ENCODE results near the gene NFAM1.

NFAM1 gene

DNA sequence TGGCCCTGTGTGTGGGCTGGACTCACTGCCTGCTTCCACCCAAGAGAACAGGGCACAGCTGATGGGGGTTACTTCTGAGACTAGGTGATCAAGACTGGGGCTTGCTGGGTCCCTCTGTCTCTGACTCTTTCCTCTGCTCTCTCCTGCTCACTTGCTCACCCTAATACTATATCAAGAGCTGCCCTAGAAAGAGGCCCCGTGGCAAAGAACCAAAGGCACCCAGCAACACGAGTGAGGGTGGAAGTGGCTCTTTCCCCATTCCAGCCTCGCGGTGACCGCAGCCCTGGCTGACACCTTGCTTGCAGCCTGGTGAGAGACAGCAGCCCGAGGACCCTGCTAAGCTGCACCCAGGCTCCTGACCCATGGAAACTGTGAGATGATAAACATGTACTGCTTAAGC is 20.7 kb upstream of the NFAM1 start:
- H3K27me3 ChIP-seq (ENCODE audit: insufficient read depth, low read length) = no peaks in the 10 kb centered on the region
- 85% methylated on average over 6 of the region's 6 CpGs for WGBS
- H3K9me3 ChIP-seq (ENCODE audit: insufficient read depth, low read depth, low read length) = no peaks in the 10 kb centered on the region
- no peaks in the 10 kb centered on the region for H3K4me1 ChIP-seq (ENCODE audit: insufficient read depth, low read length)
- H3K9ac ChIP-seq (ENCODE audit: low read depth, low read length) = no peak overlapping the region
- H3K4me3 ChIP-seq (ENCODE audit: low read length) = no peak overlapping the region
- no peaks in the 10 kb centered on the region for H3K36me3 ChIP-seq (ENCODE audit: insufficient read depth, low read length)
- H3K27ac ChIP-seq (ENCODE audit: low read depth, low read length) = no peak overlapping the region

DNA sequence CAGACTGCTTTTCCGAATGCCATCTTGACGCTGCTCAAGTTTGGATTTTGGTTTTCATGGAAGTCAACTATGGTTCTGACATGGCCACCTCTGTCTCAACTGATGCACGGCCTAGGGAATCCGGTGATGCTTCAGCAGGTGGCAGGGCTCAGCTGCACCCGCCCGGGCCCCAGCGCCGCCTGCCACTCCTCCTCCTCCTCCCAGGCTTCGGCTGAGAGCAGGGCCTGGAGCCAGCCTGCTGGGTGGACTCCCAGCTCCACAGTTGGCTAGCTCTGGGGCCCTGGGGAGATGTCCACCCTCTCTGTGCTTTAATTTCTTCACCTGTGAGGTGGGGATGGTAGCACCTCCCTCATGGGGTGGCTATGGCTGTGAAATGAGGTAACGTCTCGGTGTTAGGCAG is 20.3 kb upstream of the NFAM1 start:
- Histone ChIP-seq H3K9me3 (ENCODE audit: insufficient read depth, low read depth, low read length) (no peaks in the 10 kb centered on the region), H3K4me3 (ENCODE audit: low read length) (no peak overlapping the region), H3K27me3 (ENCODE audit: insufficient read depth, low read length) (no peaks in the 10 kb centered on the region), H3K4me1 (ENCODE audit: insufficient read depth, low read length) (no peaks in the 10 kb centered on the region), H3K27ac (ENCODE audit: low read depth, low read length) (no peak overlapping the region), H3K36me3 (ENCODE audit: insufficient read depth, low read length) (no peaks in the 10 kb centered on the region), H3K9ac (ENCODE audit: low read depth, low read length) (no peak overlapping the region)
- 90% methylated on average over 11 of the region's 11 CpGs for WGBS

DNA sequence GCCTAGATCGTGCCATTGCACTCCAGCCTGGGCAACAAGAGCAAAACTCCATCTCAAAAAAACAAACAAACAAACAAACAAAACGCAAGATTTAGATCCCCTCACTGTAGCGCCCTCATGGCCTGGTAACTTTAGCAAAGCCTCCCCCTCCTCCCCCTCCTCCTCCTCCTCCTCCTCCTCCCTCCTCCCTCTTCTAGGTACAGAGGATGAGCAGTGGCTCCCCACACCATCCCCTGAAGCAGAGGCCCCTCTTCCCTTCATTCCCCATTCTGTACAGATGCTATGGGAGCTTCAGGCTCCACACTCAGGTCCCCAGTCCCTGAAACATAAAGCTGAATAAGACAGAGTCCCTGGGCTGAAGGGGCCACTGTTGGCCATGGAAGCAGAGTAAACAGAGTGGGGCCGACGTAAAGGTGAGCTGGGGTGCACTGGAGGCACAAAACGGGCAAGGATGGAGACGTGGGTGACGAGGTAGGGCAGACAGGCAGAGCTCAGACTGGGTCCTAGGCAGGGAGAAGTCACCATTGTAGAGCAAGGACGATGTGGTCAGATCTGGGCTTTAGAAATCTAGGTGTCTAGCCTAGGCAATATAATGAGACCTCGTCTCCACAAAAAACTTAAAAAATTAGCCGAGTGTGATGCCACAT is 19.4 kb upstream of the NFAM1 start:
- Histone ChIP-seq H3K27ac (ENCODE audit: low read depth, low read length) (no peak overlapping the region), H3K9me3 (ENCODE audit: insufficient read depth, low read depth, low read length) (no peaks in the 10 kb centered on the region), H3K4me1 (ENCODE audit: insufficient read depth, low read length) (no peaks in the 10 kb centered on the region), H3K36me3 (ENCODE audit: insufficient read depth, low read length) (no peaks in the 10 kb centered on the region), H3K9ac (ENCODE audit: low read depth, low read length) (no peak overlapping the region), H3K27me3 (ENCODE audit: insufficient read depth, low read length) (no peaks in the 10 kb centered on the region), H3K4me3 (ENCODE audit: low read length) (no peak overlapping the region)
- whole genome bisulfite sequencing = 88% methylated on average over 11 of the region's 11 CpGs

DNA sequence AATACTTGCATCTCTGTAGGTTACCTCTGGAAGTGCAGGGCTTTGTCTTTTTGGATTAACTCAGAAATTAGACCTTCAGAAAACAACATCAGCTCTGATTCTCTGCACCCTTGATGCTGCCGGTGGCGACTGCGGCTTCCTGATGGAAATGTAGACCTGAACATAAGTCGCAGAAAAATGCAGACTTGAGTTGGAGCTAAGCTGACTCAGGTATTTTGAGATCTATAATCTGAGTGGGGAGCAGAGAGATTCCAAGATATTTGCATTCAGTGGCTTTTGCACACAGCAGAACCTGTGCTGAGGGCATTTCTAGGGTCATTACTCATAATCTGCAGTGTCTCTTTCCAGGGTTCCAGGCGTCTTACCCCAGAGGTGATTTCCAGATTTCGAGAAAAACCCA is 18.7 kb upstream of the NFAM1 start:
- no peak overlapping the region for H3K9ac ChIP-seq (ENCODE audit: low read depth, low read length)
- no peaks in the 10 kb centered on the region for H3K36me3 ChIP-seq (ENCODE audit: insufficient read depth, low read length)
- no peaks in the 10 kb centered on the region for H3K4me1 ChIP-seq (ENCODE audit: insufficient read depth, low read length)
- H3K4me3 ChIP-seq (ENCODE audit: low read length) = no peak overlapping the region
- 94% methylated on average over 6 of the region's 6 CpGs for WGBS
- no peak overlapping the region for H3K27ac ChIP-seq (ENCODE audit: low read depth, low read length)
- H3K9me3 ChIP-seq (ENCODE audit: insufficient read depth, low read depth, low read length) = no peaks in the 10 kb centered on the region
- no peaks in the 10 kb centered on the region for H3K27me3 ChIP-seq (ENCODE audit: insufficient read depth, low read length)

DNA sequence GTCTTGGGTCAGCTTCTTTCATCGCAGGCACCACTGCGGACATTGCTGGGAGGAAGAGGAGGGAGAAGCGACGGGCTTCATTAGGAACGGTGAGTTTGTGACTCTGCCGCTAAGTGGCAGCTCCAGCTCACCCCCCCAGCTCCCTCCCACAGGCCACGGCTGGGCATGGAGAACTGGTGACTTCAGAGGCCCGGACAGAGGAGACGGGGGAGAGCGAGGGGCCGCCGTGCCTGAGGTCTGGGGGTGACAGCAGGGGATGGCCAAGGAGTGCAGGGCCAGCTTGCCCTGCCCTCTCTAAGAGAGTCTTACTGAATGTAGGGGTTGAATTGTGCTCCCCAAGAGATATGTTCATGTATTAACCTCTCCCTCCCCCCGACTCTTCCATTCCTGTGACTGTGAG is 13.9 kb upstream of the NFAM1 start:
- H3K36me3 ChIP-seq (ENCODE audit: insufficient read depth, low read length) = no peaks in the 10 kb centered on the region
- H3K27me3 ChIP-seq (ENCODE audit: insufficient read depth, low read length) = no peaks in the 10 kb centered on the region
- no peaks in the 10 kb centered on the region for H3K9me3 ChIP-seq (ENCODE audit: insufficient read depth, low read depth, low read length)
- no peak overlapping the region for H3K4me3 ChIP-seq (ENCODE audit: low read length)
- no peak overlapping the region for H3K27ac ChIP-seq (ENCODE audit: low read depth, low read length)
- peaks cover 11% of the 10 kb centered on the region; the same call in 1 of the 2 replicates for H3K4me1 ChIP-seq (ENCODE audit: insufficient read depth, low read length)
- H3K9ac ChIP-seq (ENCODE audit: low read depth, low read length) = no peak overlapping the region
- WGBS = 87% methylated on average over 9 of the region's 13 CpGs

DNA sequence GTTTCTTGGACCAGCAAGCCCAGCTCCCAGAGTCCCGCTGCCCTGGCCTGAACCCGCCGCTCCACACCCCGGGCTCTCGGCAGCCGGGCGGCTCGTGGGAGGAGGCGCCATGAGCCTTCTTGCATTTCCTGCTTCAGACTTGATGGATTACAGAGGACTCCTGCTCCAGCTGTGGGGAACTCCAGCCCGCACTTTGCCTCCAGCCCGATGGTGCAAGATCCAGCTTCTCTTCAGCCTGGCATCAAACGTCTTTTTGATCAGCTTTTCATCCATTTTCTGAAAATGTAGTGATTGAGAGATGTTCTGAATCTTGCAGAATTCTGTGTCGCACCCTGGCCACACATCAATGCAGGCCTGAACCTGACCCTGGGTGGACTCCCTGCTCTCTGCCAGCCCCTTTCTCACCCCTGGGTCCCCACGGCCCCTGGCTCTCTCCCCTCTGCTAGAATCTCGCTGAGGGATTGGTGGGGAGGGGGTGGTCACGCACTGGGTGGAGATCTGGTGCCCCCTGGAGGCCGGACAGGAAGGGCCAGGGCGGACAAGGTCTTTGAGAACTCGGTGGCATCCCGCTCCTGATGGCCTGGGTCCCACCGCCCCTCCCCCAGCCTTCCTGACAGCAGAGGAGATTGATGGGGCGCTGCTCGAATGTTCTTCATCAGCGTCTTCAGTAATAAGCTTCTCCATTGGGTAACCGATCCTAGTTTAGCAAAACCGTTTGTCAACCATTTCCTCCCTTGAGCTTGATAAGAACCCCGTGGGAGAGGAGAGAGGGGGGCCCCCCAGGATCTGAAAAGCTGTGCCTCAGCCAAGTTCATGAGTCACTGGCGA is 12.1 kb upstream of the NFAM1 start:
- Histone ChIP-seq H3K27ac (ENCODE audit: low read depth, low read length) (no peak overlapping the region), H3K9ac (ENCODE audit: low read depth, low read length) (no peak overlapping the region), H3K4me3 (ENCODE audit: low read length) (peak overlapping the region; percentile 47), H3K9me3 (ENCODE audit: insufficient read depth, low read depth, low read length) (no peaks in the 10 kb centered on the region), H3K27me3 (ENCODE audit: insufficient read depth, low read length) (no peaks in the 10 kb centered on the region; the same call in 1 of the 2 replicates), H3K36me3 (ENCODE audit: insufficient read depth, low read length) (no peaks in the 10 kb centered on the region), H3K4me1 (ENCODE audit: insufficient read depth, low read length) (peaks cover 23% of the 10 kb centered on the region)
- 7% methylated on average over 27 of the region's 28 CpGs for WGBS

DNA sequence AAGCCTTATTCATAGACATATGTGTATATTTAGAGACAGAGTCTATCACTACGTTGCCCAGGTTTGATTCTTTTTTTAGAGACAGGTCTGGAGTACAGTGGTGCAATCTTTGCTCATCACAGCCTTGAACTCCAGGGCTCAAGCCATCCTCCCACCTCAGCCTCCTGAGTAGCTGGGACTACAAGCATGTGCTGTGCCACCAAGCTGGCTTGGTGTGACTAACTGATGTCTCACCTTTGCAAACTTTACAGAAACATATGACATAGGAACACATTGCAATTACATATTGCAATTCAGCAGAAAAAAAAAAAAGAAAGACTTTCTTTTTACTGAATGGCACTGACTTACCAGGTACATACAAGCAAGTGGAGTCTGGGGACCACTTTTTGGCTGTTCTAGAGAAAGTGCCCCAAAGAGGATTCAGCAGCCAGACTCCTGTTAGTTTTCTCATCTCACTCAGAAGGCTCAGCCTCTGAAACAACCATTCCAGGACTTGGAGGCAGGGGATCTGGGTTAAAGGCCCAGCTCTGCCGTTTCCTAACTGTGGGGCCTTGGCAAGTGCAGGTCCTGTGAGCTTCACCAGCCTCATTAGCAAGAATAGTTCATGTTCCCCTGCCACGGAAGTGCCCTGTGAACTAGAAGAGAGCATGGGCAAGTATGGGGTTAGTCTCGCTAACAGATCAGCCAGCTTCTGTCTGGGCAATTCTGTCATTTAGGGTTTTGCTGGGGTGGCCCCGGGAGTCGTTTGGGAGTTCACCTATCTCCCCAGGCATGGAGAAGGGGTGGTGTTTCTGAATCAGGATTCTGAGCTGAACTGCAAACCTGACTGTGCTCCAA is 11.3 kb upstream of the NFAM1 start:
- Histone ChIP-seq H3K9ac (ENCODE audit: low read depth, low read length) (no peak overlapping the region), H3K27ac (ENCODE audit: low read depth, low read length) (no peak overlapping the region), H3K4me3 (ENCODE audit: low read length) (peak overlapping the region; percentile 47), H3K9me3 (ENCODE audit: insufficient read depth, low read depth, low read length) (no peaks in the 10 kb centered on the region), H3K27me3 (ENCODE audit: insufficient read depth, low read length) (no peaks in the 10 kb centered on the region; the same call in 1 of the 2 replicates), H3K36me3 (ENCODE audit: insufficient read depth, low read length) (no peaks in the 10 kb centered on the region), H3K4me1 (ENCODE audit: insufficient read depth, low read length) (peaks cover 27% of the 10 kb centered on the region)
- WGBS = 53% methylated on average over 6 of the region's 6 CpGs

DNA sequence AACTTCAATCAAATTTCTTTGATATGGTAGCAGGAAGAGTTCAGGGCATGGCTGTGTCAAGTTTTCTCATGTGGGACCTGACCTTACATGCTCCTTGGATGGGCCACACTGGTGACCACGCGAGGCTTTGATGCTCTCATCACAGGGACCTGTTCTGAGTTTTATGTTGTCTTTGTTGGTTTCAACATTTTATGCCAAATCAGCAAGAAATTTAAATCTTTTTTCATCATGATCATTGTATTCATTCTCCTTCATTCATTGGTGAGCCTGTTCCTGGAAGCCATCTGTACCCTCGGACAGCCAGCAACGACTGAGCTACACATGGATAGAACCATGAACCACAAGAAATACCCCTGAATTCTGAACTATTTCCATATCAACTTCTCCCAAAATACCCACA is 10.5 kb upstream of the NFAM1 start:
- H3K36me3 ChIP-seq (ENCODE audit: insufficient read depth, low read length) = no peaks in the 10 kb centered on the region
- no peaks in the 10 kb centered on the region for H3K9me3 ChIP-seq (ENCODE audit: insufficient read depth, low read depth, low read length)
- H3K27ac ChIP-seq (ENCODE audit: low read depth, low read length) = no peak overlapping the region
- H3K4me1 ChIP-seq (ENCODE audit: insufficient read depth, low read length) = peaks cover 27% of the 10 kb centered on the region
- H3K4me3 ChIP-seq (ENCODE audit: low read length) = no peak overlapping the region
- WGBS = 93% methylated on average over 4 of the region's 4 CpGs
- H3K27me3 ChIP-seq (ENCODE audit: insufficient read depth, low read length) = no peaks in the 10 kb centered on the region; the same call in 1 of the 2 replicates
- H3K9ac ChIP-seq (ENCODE audit: low read depth, low read length) = no peak overlapping the region

DNA sequence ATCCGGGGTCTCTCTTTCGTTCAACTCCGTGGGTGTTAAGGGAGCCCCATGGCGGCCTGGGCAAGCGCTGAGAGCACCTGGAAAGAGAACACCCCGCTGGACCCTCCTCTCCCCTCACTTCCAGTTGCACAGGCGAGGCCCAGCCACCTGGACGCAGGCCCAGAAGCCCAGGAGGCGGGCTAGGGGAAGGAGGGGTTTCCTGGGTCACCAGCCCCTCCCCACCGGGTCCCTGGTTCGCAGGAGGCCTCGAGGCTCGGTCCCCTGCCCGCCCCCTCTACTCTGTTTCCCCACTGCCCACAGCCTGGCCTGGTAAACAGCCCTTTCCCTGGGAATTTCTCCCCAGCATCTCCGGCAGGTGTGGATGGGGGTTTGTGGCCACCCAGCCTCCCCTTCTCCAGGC is 8.5 kb upstream of the NFAM1 start:
- H3K9me3 ChIP-seq (ENCODE audit: insufficient read depth, low read depth, low read length) = no peaks in the 10 kb centered on the region
- H3K4me3 ChIP-seq (ENCODE audit: low read length) = no peak overlapping the region
- H3K4me1 ChIP-seq (ENCODE audit: insufficient read depth, low read length) = peaks cover 27% of the 10 kb centered on the region
- no peaks in the 10 kb centered on the region; the same call in 1 of the 2 replicates for H3K27me3 ChIP-seq (ENCODE audit: insufficient read depth, low read length)
- H3K27ac ChIP-seq (ENCODE audit: low read depth, low read length) = no peak overlapping the region
- 66% methylated on average over 14 of the region's 15 CpGs for WGBS
- no peak overlapping the region for H3K9ac ChIP-seq (ENCODE audit: low read depth, low read length)
- H3K36me3 ChIP-seq (ENCODE audit: insufficient read depth, low read length) = no peaks in the 10 kb centered on the region

DNA sequence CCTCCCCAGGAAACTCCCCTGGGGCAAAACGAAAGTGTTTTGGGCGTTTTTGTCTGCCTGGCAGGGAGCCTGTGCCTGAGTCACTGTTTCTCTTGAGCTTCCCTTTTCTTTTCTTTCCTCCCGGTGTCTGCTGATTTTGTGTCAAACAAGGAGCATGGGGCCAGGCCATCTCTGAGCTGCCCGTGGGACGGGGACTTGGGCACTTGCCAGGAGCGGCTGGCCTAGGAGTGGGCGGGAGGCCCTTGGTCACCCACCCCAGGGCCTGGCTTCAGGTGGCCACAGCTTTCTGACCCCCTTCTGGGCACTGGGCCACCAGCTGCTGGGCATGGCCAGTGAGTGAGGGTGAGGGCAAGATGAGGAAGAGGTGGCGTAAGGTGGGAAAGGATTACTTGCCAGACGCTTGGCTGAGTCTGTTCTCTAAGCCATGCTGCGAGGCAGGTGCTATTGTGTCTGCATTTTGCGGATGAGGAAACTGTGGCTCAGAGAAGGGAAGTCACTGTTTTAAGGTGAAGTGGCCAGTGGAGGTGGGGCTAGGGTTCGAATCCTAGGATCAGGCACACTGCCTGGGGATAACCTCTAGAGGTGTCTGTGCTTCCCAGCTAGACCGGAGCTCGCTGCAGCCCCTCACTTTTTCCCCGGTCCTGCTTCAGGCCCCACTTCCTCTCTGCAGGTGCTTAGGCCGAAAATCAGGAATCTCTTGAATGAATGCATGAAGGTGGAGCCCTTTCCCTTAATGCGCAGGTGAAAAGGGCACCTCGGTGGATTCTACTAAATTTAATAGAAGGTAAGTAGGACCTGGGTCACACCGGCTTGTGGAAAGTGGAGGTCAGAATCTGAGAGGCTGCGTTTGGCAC is 7.8 kb upstream of the NFAM1 start:
- Histone ChIP-seq H3K27ac (ENCODE audit: low read depth, low read length) (no peak overlapping the region), H3K4me1 (ENCODE audit: insufficient read depth, low read length) (peaks cover 27% of the 10 kb centered on the region), H3K27me3 (ENCODE audit: insufficient read depth, low read length) (no peaks in the 10 kb centered on the region; the same call in 1 of the 2 replicates), H3K36me3 (ENCODE audit: insufficient read depth, low read length) (no peaks in the 10 kb centered on the region), H3K9me3 (ENCODE audit: insufficient read depth, low read depth, low read length) (no peaks in the 10 kb centered on the region), H3K4me3 (ENCODE audit: low read length) (no peak overlapping the region), H3K9ac (ENCODE audit: low read depth, low read length) (no peak overlapping the region)
- WGBS = 45% methylated on average over 20 of the region's 20 CpGs

Data from HUES64 (cell line).